ENCODE measurements around the gene ACSS3. TPM values are rescaled to one million over a fixed set of nuclear protein-coding genes. Genes with fewer than 3 reads are reported as not detected.

ACSS3 gene
- total and polyA plus RNA-seq, 8 donors: 0.73 to 28.5 (median 4.6) TPM

DNA sequence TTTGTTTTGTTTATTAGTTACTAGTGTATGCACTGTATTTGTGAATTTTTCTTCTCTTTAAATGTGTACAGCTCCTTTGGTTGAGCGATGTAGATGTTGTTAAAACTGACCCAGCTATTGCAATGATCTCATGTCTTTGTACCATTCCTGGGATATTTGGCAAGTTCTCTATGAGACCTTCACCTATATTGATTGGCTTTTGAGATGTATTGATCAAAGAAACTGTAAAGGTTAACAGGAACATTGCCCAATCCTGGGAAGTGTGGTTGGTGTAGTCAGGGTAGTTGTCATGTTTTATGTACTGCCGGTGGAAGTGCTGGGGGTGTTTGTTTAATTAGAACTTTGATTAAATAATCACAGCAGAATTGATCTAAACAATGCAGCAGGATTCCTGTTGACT, 43.1 kb downstream of the ACSS3 start:
- H3K4me1 ChIP-seq: no peaks in the 10 kb centered on the region
- intact Hi-C loops (cut with DNase I; ENCODE audit: low total_unique reads): no loop called here
- WGBS, 5 donors: 41 to 79% (median 52%) methylated on average over 2 of the region's 2 CpGs
- no peaks in the 10 kb centered on the region for H3K27me3 ChIP-seq
- H3K4me3 ChIP-seq: no peak overlapping the region
- peaks cover 0 to 7% (median 3%) of the 10 kb centered on the region in 4 donors for H3K9me3 ChIP-seq
- no peak for TF ChIP-seq POLR2A (IDR thresholded peaks at IDR 0.05)
- TF ChIP-seq, protein P1, sequence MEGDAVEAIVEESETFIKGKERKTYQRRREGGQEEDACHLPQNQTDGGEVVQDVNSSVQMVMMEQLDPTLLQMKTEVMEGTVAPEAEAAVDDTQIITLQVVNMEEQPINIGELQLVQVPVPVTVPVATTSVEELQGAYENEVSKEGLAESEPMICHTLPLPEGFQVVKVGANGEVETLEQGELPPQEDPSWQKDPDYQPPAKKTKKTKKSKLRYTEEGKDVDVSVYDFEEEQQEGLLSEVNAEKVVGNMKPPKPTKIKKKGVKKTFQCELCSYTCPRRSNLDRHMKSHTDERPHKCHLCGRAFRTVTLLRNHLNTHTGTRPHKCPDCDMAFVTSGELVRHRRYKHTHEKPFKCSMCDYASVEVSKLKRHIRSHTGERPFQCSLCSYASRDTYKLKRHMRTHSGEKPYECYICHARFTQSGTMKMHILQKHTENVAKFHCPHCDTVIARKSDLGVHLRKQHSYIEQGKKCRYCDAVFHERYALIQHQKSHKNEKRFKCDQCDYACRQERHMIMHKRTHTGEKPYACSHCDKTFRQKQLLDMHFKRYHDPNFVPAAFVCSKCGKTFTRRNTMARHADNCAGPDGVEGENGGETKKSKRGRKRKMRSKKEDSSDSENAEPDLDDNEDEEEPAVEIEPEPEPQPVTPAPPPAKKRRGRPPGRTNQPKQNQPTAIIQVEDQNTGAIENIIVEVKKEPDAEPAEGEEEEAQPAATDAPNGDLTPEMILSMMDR (IDR thresholded peaks at IDR 0.05): no peak
- TF ChIP-seq POLR2AphosphoS5 (IDR thresholded peaks at IDR 0.05): no peak
- no peak for TF ChIP-seq EP300 (IDR thresholded peaks at IDR 0.05)
- H3K27ac ChIP-seq: no peak overlapping the region
- no peak for DNase-seq
- no peaks in the 10 kb centered on the region for H3K36me3 ChIP-seq

DNA sequence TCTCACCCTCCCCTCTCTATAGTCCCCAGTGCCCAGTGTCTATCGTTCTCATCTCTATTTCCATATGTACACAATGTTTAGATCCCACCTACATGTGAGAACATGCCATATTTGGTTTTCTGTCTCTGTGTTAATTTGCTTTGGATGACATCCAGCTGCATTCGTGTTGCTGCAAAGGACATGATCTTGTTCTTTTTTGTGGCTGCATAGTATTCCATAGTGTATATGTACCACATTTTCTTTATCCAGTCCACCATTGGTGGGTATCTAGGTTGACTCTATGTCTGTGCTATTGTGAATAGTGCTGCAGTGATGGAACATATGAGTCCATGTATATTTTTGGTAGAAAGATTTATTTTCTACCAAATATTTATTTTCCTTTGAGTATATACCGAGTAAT, 45.7 kb downstream of the ACSS3 start:
- intact Hi-C loops (cut with DNase I; ENCODE audit: low total_unique reads): no loop called here
- no peak overlapping the region for H3K27ac ChIP-seq
- 84 to 92% (median 87%) methylated on average over 3 of the region's 3 CpGs for WGBS, 5 donors
- peaks cover 0 to 7% (median 3%) of the 10 kb centered on the region in 4 donors for H3K9me3 ChIP-seq
- TF ChIP-seq POLR2AphosphoS5 (IDR thresholded peaks at IDR 0.05) (no peak), POLR2A (IDR thresholded peaks at IDR 0.05) (no peak), EP300 (IDR thresholded peaks at IDR 0.05) (no peak)
- TF ChIP-seq, protein P1 (IDR thresholded peaks at IDR 0.05): no peak
- H3K36me3 ChIP-seq: no peaks in the 10 kb centered on the region
- no peaks in the 10 kb centered on the region for H3K27me3 ChIP-seq
- no peaks in the 10 kb centered on the region for H3K4me1 ChIP-seq
- no peak overlapping the region for H3K4me3 ChIP-seq
- no peak for DNase-seq

DNA sequence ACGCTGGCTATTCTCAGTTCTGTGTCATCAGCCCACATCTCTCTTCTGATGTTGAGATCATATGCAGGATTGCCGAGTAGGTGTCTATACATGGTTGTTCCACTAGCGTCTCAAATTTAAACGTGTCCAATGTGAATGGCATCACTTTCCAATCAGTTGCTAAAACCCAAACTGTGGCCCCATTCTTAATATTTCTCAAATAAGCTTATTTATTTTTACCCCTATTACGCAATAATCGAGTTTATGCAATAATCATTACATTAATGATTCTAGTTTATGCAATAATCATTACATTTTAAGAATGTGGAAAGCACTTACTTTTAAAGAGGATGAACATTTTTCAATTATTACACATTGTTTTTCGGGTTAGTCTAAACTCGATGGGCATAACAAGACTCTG, 47.8 kb downstream of the ACSS3 start:
- intact Hi-C loops (cut with DNase I; ENCODE audit: low total_unique reads): no loop called here
- Histone ChIP-seq H3K27me3 (no peaks in the 10 kb centered on the region), H3K36me3 (no peaks in the 10 kb centered on the region), H3K27ac (no peak overlapping the region), H3K9me3 (no peaks in the 10 kb centered on the region), H3K4me3 (no peak overlapping the region), H3K4me1 (no peaks in the 10 kb centered on the region)
- DNase-seq: no peak
- TF ChIP-seq, protein P1 (IDR thresholded peaks at IDR 0.05): no peak
- no peak for TF ChIP-seq EP300 (IDR thresholded peaks at IDR 0.05)
- TF ChIP-seq POLR2AphosphoS5 (IDR thresholded peaks at IDR 0.05): no peak
- TF ChIP-seq POLR2A (IDR thresholded peaks at IDR 0.05): no peak
- 90 to 94% (median 93%) methylated on average over 8 of the region's 8 CpGs for WGBS, 5 donors

DNA sequence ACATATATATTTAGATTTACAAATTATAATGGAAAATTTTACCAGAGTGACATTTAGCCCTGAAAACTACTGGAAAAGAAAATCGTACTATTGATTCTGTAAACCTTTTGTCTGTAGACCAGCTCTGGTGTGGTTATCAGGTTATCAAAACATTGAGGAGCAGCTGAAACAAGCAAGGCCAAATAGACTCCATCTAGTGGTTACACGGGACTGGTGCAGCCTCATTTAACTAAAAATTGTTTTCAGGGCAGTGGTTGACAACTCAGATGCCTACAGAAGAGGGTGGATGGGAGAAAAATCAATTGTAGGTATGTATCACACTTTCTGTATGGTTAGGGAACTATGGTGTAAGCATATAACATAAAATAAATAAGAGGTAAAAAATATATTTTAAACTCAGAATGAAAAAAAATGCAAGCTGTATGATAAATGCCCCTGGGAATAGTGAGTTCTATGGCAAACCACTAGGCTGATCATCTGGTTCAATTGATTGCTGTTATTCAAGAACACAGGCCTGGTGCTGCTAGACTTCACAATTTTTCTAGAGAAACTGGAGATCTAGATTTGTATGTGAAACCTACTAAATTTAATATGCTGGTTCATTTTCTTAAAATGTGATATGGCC, 51.2 kb downstream of the ACSS3 start:
- Histone ChIP-seq H3K4me1 (no peaks in the 10 kb centered on the region), H3K27ac (no peak overlapping the region), H3K4me3 (no peak overlapping the region), H3K36me3 (no peaks in the 10 kb centered on the region), H3K9me3 (no peaks in the 10 kb centered on the region), H3K27me3 (no peaks in the 10 kb centered on the region)
- WGBS, 5 donors: 3 to 11% (median 6%) methylated on average over 2 of the region's 2 CpGs
- TF ChIP-seq, protein P1 (IDR thresholded peaks at IDR 0.05): peak in 5 of 7 experiments; percentile 38 to 71 (median 66)
- no peak for TF ChIP-seq EP300 (IDR thresholded peaks at IDR 0.05)
- peak in 1 of 2 donors; percentile 47 for DNase-seq
- intact Hi-C loops (cut with DNase I; ENCODE audit: low total_unique reads): no loop called here

Data from stomach (tissue), 9 donors.